HG02885 (cell line): ENCODE measurements around the gene NTMT2.
"Not testable (repeated sequence)": the region's sequence is repeated elsewhere in the genome, so short reads cannot be mapped to it uniquely, and the experiment has no call there.

Experiments
- ATAC-seq: cut with Tn5 transposase; IDR thresholded peaks from one replicate; pipeline ENCODE4 v1.9.1; 2021; ENCODE audit warnings: mild to moderate bottlenecking; ENCODE audit not compliant: unreplicated experiment, poor library complexity

The NTMT2 gene

DNA sequence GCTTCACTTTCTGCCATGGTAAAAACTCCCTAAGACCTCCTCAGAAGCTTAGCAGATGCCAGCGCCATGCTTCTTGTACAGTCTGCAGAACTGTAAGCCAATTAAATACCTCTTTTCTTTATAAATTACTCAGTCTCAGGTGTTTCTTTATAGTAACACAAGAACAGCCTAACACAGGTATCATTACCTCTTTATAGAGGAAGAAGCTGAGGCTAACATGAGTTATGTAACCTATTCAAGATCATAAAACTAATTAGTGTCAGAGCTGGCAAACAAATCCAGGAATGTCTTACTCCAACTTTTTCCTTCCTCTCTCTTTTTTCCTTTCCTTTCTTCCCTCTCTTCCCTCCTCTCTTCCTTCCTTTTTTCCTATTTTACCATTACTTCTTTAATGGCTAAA lies 9.3 kb downstream of the NTMT2 start:
- no peak for ATAC-seq

- ATAC-seq, result no peak
Measured at GRCh38 chr1:170156594-170156993, 10.8 kb downstream of the NTMT2 start.

- no peak for ATAC-seq
Measured at GRCh38 chr1:170157820-170158219, 12.1 kb downstream of the NTMT2 start.

DNA sequence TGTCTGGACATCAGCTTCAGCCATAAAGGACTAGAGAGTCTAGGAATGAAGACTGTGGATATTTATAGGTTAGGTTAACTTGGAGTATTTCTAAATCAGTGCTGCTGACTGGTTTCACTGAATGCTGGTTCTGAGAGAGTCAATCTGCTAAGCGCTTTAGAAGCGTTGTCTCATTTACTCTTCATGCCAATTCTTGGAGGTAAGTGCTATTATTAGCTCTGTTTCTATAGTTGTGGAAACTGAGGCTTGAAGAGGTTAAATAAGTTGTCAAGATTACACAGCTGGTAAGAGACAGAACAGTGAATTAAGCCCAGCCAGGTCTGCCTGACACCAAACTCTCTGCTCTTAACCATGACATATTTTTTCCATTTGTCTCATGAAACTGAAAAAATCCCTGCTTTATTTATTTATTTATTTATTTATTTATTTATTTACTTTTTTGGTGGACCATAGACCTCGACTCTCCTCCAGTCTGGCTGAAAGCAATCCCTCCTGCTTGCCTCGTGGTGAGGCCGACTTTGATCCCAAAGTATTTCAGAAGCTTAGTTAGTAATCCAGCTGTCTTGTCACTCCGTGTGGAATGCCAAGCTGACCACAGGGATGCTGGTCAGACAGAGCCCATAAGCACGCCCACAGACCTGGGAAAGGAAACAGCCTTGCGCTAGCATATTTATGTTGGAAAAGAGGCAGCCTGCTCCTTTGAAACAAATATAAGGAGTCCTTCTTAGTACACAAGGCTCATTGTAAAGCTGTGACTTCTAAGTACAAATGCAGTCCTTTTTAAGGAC lies 16.9 kb downstream of the NTMT2 start:
- no peak for ATAC-seq

DNA sequence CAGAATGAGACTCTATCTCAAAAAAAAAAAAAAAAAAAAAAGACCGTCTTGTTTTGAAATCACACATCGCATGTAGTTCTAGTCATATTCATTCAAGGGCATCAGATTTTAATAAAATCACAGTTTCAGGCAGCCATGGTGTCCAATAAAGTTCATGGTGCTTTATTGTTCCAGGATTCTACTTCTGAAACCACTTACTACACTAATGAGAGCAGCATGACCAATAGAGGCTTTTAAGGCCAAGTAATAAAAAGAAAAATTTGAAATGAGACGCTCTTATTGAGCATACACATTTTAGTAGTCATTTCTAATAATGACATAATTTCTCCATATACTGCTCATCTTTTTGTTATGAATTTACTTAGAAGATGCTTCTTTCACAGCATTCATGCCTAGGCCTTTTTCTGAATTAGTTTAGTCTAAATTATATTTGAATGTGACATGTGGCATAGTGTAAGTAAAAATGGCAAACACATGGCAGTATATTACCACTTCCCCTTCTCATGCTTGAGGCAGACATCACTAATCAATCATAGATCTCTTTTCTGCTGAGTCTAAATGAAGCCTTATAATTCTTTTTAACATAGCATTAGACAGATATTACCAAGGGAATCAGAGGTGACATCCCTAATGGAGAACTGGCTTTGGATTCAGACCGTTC lies 18.5 kb downstream of the NTMT2 start:
- no peak for ATAC-seq

DNA sequence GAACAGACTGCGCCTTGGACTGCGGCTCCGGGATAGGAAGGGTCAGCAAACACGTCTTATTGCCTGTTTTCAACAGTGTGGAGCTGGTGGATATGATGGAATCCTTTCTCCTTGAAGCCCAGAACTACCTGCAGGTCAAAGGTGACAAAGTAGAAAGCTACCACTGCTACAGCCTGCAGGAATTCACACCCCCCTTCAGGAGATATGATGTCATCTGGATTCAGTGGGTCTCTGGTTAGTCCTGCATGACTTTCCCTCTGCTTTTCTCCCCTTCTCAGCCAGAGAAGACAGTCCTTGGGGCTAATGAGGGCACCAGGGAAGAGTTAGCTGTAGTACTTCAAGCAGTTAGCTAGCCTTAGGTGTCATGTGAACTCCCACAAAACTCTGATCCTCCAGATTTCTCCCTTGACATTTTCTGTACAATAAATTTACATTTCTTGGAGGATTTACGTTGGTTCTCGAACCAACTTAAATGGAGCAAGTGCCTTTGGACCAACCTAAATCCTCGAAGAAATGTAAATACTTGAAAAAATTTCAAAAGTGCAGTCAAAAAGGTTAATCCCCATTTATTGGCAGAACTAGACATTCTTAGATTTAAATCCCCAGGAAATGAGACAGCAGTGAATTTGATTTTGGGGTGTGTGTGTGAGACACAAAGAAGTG lies 20.9 kb downstream of the NTMT2 start:
- ATAC-seq, result no peak

- ATAC-seq, result no peak
Measured at GRCh38 chr1:170168265-170168664, 22.5 kb downstream of the NTMT2 start.

DNA sequence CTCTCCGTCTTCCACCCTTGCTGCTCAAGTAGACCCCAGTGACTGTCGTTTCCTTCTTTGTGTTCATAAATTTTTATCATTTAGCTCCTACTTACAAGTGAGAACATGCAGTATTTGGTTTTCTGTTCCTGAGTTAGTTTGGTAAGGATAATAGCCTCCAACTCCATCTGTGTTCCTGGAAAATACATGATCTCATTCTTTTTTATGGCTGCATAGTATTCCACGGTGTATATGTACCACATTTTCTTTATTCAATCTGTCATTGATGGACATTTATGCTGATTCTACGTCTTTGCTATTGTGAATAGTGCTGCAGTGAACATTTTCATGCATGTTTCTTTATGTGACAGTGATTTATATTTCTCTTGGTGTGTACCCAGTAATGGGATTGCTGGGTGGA lies 24.8 kb downstream of the NTMT2 start:
- not testable (repeated sequence) for ATAC-seq

DNA sequence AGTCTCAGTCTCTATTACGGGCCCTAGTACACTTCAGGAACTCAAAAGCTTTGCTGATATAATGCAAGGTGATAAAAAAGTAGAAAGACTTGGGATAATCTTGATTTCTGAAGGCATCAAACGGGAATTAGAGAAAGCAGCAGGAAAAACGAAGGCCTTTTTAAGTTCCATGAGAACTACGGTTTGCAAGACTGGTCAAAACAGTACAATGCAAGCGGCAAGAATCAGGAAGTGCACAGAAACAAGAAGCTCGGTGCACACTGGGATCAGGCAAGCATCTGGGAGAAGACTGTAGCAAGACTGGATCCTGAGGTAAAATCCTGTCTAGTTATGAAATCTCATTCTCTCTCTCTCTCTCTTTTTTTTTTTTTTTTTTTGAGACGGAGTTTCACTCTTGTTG lies 28.6 kb downstream of the NTMT2 start:
- no peak for ATAC-seq

GRCh38 chr1:170175041-170175440 lies 29.3 kb downstream of the NTMT2 start:
- no peak for ATAC-seq

GRCh38 chr1:170175484-170175883 lies 29.7 kb downstream of the NTMT2 start:
- ATAC-seq, result no peak

GRCh38 chr1:170176772-170177171 lies 31.0 kb downstream of the NTMT2 start:
- ATAC-seq, result no peak

DNA sequence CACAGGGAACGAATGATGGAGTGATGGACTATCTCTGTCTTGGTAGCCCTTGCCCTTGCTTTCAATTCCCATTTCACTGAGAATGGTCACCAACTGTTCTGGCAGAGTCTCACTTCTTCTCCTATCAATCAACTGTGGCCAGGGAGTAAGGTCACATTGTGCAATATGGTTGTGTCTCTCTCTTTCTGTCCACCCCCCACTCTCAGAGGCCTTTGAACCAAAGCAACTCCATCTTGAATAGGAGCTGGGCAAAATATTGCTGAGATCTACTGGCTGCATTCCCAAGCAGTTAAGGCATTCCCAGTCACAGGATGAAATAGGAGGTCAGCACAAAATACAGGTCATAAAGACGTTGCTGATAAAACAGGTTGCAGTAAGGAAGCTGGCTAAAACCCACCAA lies 36.7 kb downstream of the NTMT2 start:
- no peak for ATAC-seq

- no peak for ATAC-seq
Measured at GRCh38 chr1:170192546-170192945, 46.8 kb downstream of the NTMT2 start.

DNA sequence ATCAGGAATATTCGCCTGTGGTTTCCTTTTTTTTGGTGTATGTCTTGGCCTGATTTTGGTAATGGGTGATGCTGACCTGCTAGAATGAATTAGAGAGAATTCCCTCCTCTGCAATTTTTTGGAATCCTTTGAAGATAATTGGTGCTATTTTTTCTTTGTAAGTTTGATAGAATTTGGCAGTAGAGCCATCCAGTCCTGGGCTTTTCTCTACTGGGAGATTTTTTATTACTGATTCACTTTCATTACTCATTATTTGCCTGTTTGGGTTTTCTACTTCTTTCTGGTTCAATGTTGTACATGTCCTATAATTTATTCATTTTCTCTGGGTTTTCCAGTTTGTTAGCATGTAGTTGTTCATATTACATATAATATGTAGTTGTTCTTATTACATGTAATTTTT lies 48.7 kb downstream of the NTMT2 start:
- ATAC-seq, result no peak

- ATAC-seq, result no peak
Measured at GRCh38 chr1:170196490-170197236, 50.9 kb downstream of the NTMT2 start.

DNA sequence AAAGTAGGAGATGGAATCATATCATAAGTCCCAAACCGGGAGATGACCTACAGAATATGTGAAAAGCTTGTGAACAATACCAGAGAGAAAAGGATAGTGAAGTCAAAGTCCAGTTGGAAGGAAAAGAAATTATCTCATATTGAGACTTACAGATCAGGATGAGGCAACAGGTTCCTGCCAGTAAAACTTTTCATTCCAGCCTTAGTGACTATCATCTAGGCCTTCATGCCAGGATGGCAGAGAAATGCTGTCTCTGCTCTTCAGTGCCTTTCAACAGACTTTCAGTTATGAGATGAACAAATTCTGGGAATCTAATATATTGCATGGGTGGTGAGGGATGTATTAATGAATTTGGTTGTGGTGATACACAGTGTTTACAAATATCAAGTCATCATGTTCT lies 52.3 kb downstream of the NTMT2 start:
- no peak for ATAC-seq

GRCh38 chr1:170198584-170198983 lies 52.8 kb downstream of the NTMT2 start:
- ATAC-seq, result no peak

- no peak for ATAC-seq
Measured at GRCh38 chr1:170200161-170200560, 54.4 kb downstream of the NTMT2 start.

GRCh38 chr1:170200621-170201397 lies 55.0 kb downstream of the NTMT2 start:
- no peak for ATAC-seq
